Ectodermal cell (in vitro differentiated cells): ENCODE results near the gene RAD54L.
A peak's percentile ranks its signal among the peaks of the same experiment; 100 is the strongest.

Source experiments
- H3K27ac ChIP-seq: 2 replicates; pipeline ENCODE4 v1.7.0; 2013; ENCODE audit warnings: mild to moderate bottlenecking, low read depth, low read length; ENCODE audit not compliant: insufficient read depth, poor library complexity, severe bottlenecking
- H3K27me3 ChIP-seq: 2 replicates; pipeline ENCODE4 v1.7.0; 2013; ENCODE audit warnings: mild to moderate bottlenecking, low read length; ENCODE audit not compliant: insufficient read depth, control insufficient read depth, poor library complexity, severe bottlenecking
- H3K36me3 ChIP-seq: one replicate; pipeline ENCODE4 v1.7.0; 2013; ENCODE audit warnings: low read length; ENCODE audit not compliant: control insufficient read depth, insufficient read depth
- H3K4me1 ChIP-seq: one replicate; pipeline ENCODE4 v1.7.0; 2013; ENCODE audit warnings: low read length; ENCODE audit not compliant: control insufficient read depth, insufficient read depth
- H3K4me3 ChIP-seq: 2 replicates; pipeline ENCODE4 v1.7.0; 2013; ENCODE audit warnings: low read depth, low read length, control low read depth; ENCODE audit not compliant: insufficient read depth
- H3K9me3 ChIP-seq: 2 replicates; pipeline ENCODE4 v1.7.0; 2013; ENCODE audit warnings: mild to moderate bottlenecking, low read length, moderate library complexity; ENCODE audit not compliant: control insufficient read depth
- WGBS, 2 experiments: methylation state at CpG; one replicate each; pipeline ENCODE4 v1.1.7; 2013; ENCODE audit warnings: missing lambda C conversion rate in 2 of 2; 5-methylcytosine and 5-hydroxymethylcytosine counted together

The RAD54L gene

DNA sequence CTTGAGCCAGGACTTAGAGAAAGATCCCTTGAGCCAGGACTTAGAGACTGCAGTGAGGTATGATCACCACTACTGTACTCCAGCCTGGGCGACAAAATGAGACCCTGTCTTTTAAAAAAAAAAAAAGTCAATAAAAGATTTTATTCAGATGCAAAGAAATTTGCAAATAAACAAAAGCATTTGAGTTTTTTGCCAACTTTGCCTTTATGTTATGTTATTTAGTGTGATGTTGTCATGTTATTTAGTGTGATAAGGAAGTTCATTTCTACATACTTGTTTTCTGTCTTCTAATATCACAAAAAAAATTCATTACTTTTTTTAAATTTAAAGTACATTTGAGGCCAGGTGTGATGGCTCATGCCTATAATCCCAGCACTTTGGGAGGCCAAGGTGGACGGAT is 9.0 kb downstream of the RAD54L start:
- H3K9me3 ChIP-seq = no peaks in the 10 kb centered on the region
- H3K4me1 ChIP-seq = no peaks in the 10 kb centered on the region
- H3K27ac ChIP-seq = no peak overlapping the region
- WGBS, 2 experiments = 94 to 100% methylated on average over 2 of the region's 2 CpGs
- peaks cover 18% of the 10 kb centered on the region for H3K36me3 ChIP-seq
- H3K4me3 ChIP-seq = no peak overlapping the region
- H3K27me3 ChIP-seq = no peaks in the 10 kb centered on the region

DNA sequence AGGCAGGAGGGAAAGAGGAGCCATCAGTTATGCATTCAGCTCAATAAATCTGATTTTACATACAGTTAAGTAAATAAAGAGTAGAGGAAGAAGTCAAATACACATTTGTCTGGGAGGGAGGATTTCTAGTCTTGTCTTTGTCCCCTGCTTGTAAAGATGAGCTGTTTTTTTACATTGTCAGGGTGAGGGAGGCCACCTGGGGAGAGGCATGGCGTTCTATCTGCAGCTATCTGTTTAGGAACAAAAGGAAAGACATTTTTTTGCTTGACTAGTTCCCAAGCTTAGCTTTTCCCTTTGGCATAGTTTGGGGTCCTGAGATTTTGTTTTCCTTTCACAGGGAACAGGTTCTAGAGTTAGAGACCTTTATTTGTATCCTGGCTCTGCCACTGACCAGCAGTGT is 14.9 kb downstream of the RAD54L start:
- Histone ChIP-seq H3K4me3 (no peak overlapping the region), H3K27me3 (no peaks in the 10 kb centered on the region), H3K27ac (no peak overlapping the region), H3K36me3 (peaks cover 40% of the 10 kb centered on the region), H3K9me3 (no peaks in the 10 kb centered on the region), H3K4me1 (no peaks in the 10 kb centered on the region)
- 48 to 51% methylated on average over 1 of the region's 1 CpG for WGBS, 2 experiments

DNA sequence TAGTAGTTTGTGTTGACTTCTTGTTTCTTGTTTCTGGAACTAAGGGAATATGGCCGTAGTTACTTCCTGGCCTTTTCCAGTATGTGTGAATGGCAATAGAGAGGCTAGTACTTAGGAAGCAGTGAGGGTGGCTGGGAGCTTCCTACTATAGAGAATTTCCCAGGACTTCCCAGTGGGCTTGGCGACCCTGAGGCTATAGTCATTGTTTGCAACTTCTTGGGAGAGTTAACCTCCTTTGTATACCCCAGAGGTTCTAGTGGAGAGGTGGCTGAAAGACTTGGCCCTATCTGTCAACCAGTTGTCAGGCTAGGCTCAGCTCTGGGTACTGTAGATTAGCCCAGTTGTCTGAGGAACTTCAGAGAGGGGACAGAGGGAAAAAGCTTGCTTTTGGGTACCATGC is 15.6 kb downstream of the RAD54L start:
- 84 to 91% methylated on average over 2 of the region's 2 CpGs for WGBS, 2 experiments
- Histone ChIP-seq H3K9me3 (no peaks in the 10 kb centered on the region), H3K27ac (no peak overlapping the region), H3K27me3 (no peaks in the 10 kb centered on the region), H3K4me3 (no peak overlapping the region), H3K36me3 (peaks cover 45% of the 10 kb centered on the region), H3K4me1 (no peaks in the 10 kb centered on the region)

DNA sequence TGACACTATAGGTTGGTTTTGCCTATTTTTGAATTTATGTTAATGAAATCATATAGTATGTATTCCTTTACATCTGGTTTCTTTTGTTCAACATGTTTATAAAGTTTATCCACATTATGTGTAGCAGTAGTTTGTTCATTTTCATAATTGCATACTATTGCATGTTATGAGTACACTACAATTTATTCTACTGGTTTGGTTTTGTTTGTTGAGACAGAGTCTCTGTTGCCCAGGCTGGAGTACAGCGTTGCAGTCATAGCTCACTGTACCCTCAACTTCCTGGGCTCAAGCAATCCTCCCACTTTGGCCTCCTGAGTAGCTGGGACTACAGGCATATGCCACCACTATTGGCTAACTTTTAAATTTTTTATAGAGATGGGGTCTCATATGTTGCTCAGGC is 21.0 kb downstream of the RAD54L start:
- WGBS, 2 experiments = 100% methylated on average over 1 of the region's 1 CpG
- H3K27ac ChIP-seq = no peak overlapping the region
- no peak overlapping the region for H3K4me3 ChIP-seq
- no peaks in the 10 kb centered on the region for H3K27me3 ChIP-seq
- no peaks in the 10 kb centered on the region for H3K4me1 ChIP-seq
- H3K36me3 ChIP-seq = peaks cover 57% of the 10 kb centered on the region
- no peaks in the 10 kb centered on the region for H3K9me3 ChIP-seq

DNA sequence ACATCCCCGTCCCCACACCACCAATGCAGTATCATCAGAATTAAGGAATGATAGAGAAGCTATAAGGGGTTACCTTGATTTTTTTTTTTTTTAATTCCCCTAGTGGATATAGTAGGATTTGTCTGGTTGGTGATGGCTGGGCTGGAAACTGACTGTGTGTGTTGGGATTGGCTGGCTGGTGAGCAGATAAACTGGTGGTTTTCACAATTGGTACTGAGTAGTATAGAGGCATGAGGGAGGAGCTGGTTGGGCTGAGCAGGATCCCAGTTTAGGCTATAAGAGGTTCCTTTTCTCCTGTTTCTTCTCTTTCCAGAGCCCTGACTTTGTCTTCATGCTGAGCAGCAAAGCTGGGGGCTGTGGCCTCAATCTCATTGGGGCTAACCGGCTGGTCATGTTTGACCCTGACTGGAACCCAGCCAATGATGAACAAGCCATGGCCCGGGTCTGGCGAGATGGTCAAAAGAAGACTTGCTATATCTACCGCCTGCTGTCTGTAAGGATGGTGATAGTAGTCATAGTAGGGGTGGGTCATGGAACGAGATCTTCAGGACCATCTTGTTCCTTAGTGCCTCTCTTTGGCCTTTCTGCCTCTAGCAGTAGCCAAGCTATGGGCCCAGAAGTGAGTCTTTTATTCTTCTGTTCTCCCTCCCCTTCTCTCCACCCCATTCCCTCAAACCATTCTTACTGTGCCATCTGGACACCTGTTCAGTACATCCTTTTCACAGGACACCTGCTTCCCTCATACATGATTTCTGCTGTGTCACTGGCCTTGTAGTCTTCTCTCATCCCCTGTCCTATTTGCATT is 26.9 kb downstream of the RAD54L start:
- Histone ChIP-seq H3K27me3 (no peaks in the 10 kb centered on the region), H3K36me3 (peaks cover 57% of the 10 kb centered on the region), H3K4me3 (no peak overlapping the region), H3K4me1 (no peaks in the 10 kb centered on the region), H3K9me3 (no peaks in the 10 kb centered on the region), H3K27ac (no peak overlapping the region)
- WGBS, 2 experiments = 97% methylated on average over 5 to 6 of the region's 6 CpGs

DNA sequence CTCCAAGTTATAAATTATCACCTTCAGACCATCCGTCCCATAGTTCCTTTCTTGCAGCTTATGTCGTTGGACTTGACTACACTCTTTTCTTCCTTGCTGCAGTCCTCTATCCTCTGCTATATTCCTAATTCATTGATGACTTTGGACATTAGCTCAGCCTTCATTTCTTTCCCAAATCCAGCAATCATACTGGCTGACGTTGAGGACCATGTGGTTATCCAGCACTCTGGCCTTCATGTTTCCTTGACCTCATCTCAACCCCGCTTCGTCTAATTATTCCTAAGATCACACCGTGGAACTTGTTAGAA is 27.4 kb downstream of the RAD54L start:
- WGBS, 2 experiments = 94 to 95% methylated on average over 6 of the region's 6 CpGs
- Histone ChIP-seq H3K4me3 (no peak overlapping the region), H3K27ac (no peak overlapping the region), H3K27me3 (no peaks in the 10 kb centered on the region), H3K9me3 (no peaks in the 10 kb centered on the region), H3K4me1 (no peaks in the 10 kb centered on the region), H3K36me3 (peaks cover 53% of the 10 kb centered on the region)

DNA sequence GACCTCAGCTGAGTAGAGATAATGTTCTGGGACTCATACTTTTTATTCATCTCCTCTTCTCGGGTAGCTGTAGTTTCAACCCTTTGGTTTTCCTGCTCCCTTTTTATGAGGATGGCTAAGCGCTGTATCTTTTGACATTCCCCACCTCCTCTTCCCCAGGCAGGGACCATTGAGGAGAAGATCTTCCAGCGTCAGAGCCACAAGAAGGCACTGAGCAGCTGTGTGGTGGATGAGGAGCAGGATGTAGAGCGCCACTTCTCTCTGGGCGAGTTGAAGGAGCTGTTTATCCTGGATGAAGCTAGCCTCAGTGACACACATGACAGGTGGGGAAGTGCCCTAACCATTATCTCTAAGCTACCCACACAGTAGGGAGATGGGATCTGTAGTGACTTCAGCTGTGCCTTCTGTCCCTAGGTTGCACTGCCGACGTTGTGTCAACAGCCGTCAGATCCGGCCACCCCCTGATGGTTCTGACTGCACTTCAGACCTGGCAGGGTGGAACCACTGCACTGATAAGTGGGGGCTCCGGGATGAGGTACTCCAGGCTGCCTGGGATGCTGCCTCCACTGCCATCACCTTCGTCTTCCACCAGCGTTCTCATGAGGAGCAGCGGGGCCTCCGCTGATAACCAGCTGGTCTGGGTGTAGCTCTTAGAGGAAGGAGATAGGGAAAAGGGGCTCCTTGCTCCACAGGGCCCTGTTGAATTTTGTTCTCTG is 30.3 kb downstream of the RAD54L start:
- Histone ChIP-seq H3K27ac (no peak overlapping the region), H3K27me3 (no peaks in the 10 kb centered on the region), H3K4me3 (no peak overlapping the region), H3K9me3 (no peaks in the 10 kb centered on the region), H3K4me1 (no peaks in the 10 kb centered on the region), H3K36me3 (peaks cover 50% of the 10 kb centered on the region)
- 96% methylated on average over 14 of the region's 14 CpGs for whole genome bisulfite sequencing, 2 experiments

DNA sequence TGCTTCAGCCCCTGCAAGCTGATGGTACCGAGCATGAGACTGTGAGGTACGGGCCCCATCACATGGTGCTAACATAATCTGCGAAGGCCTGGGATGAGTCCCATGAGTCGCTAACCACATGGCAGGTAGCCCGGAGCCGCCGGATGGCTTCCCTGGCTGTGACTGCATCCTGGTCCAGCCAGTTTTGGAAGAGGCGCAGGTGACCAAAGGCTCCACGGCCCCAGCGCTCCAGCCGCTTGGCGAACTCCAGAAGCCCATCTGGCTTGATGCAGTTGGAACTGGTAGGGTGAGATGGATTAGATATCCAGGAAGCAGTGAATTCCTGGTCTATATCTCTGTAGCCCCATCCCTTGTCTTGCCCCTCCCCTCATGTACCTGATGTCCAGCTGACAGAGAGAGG is 31.2 kb downstream of the RAD54L start:
- Histone ChIP-seq H3K36me3 (peaks cover 46% of the 10 kb centered on the region), H3K27me3 (no peaks in the 10 kb centered on the region), H3K9me3 (no peaks in the 10 kb centered on the region), H3K4me1 (no peaks in the 10 kb centered on the region), H3K27ac (peak overlapping the region; percentile 20), H3K4me3 (no peak overlapping the region)
- WGBS, 2 experiments = 96 to 97% methylated on average over 12 of the region's 12 CpGs

DNA sequence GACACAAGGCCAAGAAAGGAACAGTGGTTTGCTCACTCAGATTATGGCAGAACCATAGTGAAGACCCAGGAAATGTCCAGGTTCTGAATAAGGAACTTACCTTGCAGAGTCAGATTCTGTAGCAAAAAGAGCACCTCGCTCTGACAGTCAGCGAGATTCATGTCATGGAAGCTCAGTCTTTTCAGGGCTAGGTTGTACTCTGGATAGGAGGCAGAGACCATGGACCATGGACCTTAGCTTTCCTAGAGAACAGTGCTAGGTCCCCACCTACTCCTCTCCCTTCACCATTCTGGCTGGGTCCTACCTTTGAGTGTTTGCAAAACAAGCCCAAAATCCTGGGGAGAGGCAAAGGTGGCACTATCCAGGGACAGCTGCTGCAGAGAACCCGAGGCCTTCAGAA is 32.5 kb downstream of the RAD54L start:
- no peak overlapping the region for H3K27ac ChIP-seq
- peaks cover under 1% of the 10 kb centered on the region for H3K4me1 ChIP-seq
- 93 to 96% methylated on average over 3 of the region's 3 CpGs for WGBS, 2 experiments
- no peak overlapping the region for H3K4me3 ChIP-seq
- no peaks in the 10 kb centered on the region for H3K9me3 ChIP-seq
- H3K27me3 ChIP-seq = no peaks in the 10 kb centered on the region
- peaks cover 35% of the 10 kb centered on the region for H3K36me3 ChIP-seq

DNA sequence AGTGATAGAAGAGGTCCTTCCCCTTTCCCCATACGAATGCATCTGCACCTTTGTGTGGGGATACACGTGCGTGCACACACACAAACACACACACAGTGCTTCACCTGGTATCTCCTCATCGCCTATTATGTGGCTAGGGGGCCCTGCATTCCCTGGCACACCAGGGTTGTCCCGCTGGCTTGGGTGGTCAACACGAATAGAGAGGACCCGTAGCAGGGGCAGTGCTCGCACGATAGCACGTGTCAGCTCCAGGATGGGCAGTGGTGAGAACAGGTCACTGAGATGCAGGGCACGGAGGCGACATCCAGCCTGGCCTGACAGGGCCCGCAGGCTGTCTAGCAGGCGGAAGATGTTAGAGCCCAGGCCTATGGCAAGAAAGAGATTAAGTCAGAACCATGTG is 33.5 kb downstream of the RAD54L start:
- Histone ChIP-seq H3K27me3 (no peaks in the 10 kb centered on the region), H3K9me3 (no peaks in the 10 kb centered on the region), H3K36me3 (peaks cover 40% of the 10 kb centered on the region), H3K27ac (no peak overlapping the region), H3K4me3 (no peak overlapping the region), H3K4me1 (peaks cover 9% of the 10 kb centered on the region)
- WGBS, 2 experiments = 95 to 97% methylated on average over 14 of the region's 14 CpGs
